Measurements from ENCODE around the gene POLL.

The POLL gene

GRCh38 chr10:101560298-101561067 is 27.6 kb downstream of the POLL start:
- no peak for DNase-seq (ENCODE audit: low read depth in 3 of 3, low spot score in 1 of 3)

GRCh38 chr10:101559596-101560297 is 28.3 kb downstream of the POLL start:
- no peak for DNase-seq (ENCODE audit: low read depth in 3 of 3, low spot score in 1 of 3)

- no peak for DNase-seq (ENCODE audit: low read depth in 3 of 3, low spot score in 1 of 3)
Observed at GRCh38 chr10:101558671-101559595, 29.1 kb downstream of the POLL start.

GRCh38 chr10:101558204-101558603 is 29.9 kb downstream of the POLL start:
- no peak for DNase-seq (ENCODE audit: low read depth in 3 of 3, low spot score in 1 of 3)

GRCh38 chr10:101557541-101557940 is 30.5 kb downstream of the POLL start:
- no peak for DNase-seq (ENCODE audit: low read depth in 3 of 3, low spot score in 1 of 3)

- DNase-seq (ENCODE audit: low read depth in 3 of 3, low spot score in 1 of 3): no peak
Observed at GRCh38 chr10:101552442-101552841, 35.6 kb downstream of the POLL start.

GRCh38 chr10:101550965-101551364 is 37.1 kb downstream of the POLL start:
- no peak for DNase-seq (ENCODE audit: low read depth in 3 of 3, low spot score in 1 of 3)

- DNase-seq (ENCODE audit: low read depth in 3 of 3, low spot score in 1 of 3): no peak
Observed at GRCh38 chr10:101545898-101546297, 42.2 kb downstream of the POLL start.

- DNase-seq (ENCODE audit: low read depth in 3 of 3, low spot score in 1 of 3): no peak
Observed at GRCh38 chr10:101538446-101538845, 49.6 kb downstream of the POLL start.

- no peak for DNase-seq (ENCODE audit: low read depth in 3 of 3, low spot score in 1 of 3)
Observed at GRCh38 chr10:101536800-101537199, 51.3 kb downstream of the POLL start.

GRCh38 chr10:101535949-101536348 is 52.1 kb downstream of the POLL start:
- no peak for DNase-seq (ENCODE audit: low read depth in 3 of 3, low spot score in 1 of 3)

- no peak for DNase-seq (ENCODE audit: low read depth in 3 of 3, low spot score in 1 of 3)
Observed at GRCh38 chr10:101529725-101530553, 58.1 kb downstream of the POLL start.

- DNase-seq (ENCODE audit: low read depth in 3 of 3, low spot score in 1 of 3): no peak
Observed at GRCh38 chr10:101529207-101529606, 58.9 kb downstream of the POLL start.

All from stimulated activated CD4-positive, alpha-beta T cell treated with anti-CD3 and anti-CD28 coated beads, TNF-alpha, amount 100 ng/mL, for 1 hour (primary cell).